ENCODE results near the gene CRIP3.
"Not testable (repeated sequence)": the region's sequence is repeated elsewhere in the genome, so short reads cannot be mapped to it uniquely, and the experiment has no call there.

CRIP3 gene

DNA sequence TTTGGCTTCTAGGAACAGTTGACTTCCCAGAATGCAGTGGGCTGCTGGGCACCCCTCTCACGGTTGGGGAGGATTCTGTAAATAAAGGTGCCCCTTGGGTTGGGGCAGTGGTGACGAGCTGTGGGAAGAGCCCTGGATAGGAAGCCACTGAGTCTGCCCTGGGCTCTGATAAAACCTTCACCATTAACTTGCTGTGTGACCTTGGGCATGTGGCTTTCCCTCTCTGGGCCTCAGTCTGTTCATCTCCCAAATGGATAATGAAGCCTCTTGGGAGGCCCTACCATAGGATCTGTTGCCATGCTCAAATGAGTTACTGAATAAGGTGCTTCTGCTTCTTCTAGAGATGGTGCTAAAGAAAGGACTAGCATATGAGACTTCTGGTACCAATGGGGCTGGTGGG is 3.7 kb downstream of the CRIP3 start:
- no peak for DNase-seq

- no peak for DNase-seq
These were observed 4.3 kb downstream of the CRIP3 start for GRCh38 chr6:43304361-43304760.

- DNase-seq, result no peak
These were observed 4.8 kb downstream of the CRIP3 start for GRCh38 chr6:43303751-43304331.

- DNase-seq, result not testable (repeated sequence)
These were observed 5.6 kb downstream of the CRIP3 start for GRCh38 chr6:43303006-43303405.

GRCh38 chr6:43302126-43302525 is 6.5 kb downstream of the CRIP3 start:
- DNase-seq, result no peak

DNA sequence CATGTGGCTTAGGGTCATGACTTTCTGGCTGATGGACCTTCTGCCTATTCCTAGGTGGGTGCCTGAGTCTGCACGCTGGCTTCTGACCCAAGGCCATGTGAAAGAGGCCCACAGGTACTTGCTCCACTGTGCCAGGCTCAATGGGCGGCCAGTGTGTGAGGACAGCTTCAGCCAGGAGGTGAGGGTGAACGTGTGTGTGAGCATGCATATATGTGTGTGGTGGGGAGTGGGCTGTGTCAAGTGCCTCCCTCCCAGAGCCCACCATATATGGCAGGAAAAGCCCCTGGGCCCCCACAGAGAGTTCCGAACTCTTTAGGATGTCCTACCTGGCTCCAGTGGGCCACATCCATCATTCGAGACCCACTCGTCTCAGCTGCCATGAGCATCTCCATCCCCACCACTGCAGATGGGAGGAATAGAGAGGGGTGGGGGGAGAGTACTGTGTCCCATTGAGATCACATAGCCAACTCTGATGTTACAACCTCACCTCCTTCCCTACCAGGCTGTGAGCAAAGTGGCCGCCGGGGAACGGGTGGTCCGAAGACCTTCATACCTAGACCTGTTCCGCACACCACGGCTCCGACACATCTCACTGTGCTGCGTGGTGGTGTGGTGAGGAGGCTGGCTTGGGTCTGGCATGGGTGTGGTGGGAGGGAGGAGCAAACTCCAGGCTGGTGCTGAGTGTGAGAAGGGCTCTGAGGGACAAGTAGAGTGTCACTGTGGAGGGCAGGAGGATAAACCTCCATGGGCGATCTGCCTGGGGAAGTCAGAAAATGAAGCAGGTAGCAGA is 7.3 kb downstream of the CRIP3 start:
- DNase-seq, result no peak

- no peak for DNase-seq
These were observed 9.0 kb downstream of the CRIP3 start for GRCh38 chr6:43299338-43300293.

DNA sequence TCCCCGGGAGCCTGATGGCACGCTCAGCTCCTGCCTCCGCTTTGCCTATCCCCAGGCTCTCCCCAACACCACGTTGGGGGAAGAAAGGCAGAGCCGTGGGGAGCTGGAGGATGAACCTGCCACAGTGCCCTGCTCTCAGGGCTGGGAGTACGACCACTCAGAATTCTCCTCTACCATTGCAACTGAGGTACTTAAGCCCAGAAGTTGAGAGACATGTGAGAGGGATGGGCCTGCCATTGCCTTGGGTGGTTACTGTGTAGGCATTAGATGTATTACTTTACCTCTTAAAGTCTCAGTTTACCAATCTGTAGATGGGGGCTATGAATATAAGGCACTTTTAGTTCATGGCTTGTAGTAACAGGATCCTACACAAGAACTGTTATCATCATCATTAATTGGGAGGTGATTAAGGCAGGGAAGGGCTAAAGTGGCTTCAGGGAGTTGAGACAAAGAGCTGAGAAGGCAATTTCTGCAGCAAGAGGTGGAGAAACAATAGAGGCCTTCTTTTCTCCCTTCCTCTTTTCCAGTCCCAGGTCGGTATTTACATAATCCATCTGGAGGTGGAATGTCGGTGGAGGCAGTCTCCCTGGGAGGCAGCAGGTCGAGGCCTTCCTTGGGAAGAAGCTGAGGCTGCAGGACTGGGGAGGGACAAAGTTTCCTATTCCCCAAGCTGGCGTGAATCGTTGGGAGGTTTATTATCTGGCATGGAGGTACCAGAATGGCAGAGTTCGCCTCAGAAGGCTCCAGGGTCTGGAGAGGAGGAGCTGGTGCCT is 9.9 kb downstream of the CRIP3 start:
- DNase-seq, result no peak

DNA sequence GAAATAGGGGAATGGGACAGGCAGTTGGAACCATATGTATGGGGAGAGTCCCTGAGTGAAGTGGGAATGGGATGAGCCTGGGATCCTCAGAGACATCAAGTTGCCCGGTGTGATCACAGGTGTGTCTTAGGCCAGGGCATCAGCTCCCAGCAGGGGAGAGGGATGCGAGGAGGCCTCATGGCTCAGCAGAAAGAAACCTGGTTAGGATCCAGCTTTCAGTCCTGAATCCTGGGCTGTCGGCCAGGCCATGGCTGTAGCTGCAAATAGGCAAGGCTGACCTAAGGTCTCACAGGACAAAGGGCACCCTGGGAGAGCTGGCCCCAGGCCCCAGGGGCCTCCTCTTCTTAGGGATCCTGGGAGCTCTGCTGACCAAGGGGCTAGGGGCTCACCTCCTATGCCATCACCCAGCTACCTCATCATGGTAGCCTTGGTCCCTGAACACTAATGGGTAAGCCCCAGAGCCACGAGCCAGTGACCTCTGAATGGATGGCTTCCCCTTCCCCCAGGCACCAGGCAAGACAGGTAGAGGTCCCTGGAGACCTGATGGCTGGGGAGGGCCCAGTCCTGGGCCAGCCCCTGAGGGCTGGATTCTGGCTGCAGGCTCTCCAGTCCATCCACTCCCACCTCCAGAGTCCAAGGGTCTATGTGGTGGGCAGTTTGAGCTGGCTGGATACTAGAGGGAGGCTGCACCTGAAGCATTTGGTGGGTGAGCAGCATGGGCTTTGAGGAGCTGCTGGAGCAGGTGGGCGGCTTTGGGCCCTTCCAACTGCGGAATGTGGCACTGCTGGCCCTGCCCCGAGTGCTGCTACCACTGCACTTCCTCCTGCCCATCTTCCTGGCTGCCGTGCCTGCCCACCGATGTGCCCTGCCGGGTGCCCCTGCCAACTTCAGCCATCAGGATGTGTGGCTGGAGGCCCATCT is 10.7 kb downstream of the CRIP3 start, which contains the start of gene SLC22A7:
Gene SLC22A7, plus strand, starts transcription at position 617 of the 921 bp plus-strand sequence. Its CDS starts 99 bp downstream, at position 716.
- no peak for DNase-seq

- DNase-seq, result no peak
These were observed 11.7 kb downstream of the CRIP3 start for GRCh38 chr6:43296780-43297497.

GRCh38 chr6:43295456-43295855 is 13.2 kb downstream of the CRIP3 start:
- DNase-seq, result no peak

DNA sequence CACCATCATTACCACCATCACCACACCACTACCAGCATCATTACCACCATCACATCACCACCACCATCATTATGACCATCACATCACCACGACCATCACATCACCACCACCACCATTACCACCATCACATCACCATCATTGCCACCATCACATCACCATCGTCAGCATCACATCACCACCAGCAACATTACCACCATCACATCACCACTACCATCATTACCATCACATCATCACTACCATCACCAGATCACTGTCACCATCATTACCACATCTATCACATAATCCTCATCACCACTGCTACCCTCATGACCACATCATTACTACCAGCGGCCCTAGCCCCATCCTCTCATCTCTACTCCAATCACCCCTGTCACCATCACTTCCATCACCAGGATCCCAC is 14.1 kb downstream of the CRIP3 start:
- no peak for DNase-seq

GRCh38 chr6:43293698-43294097 is 14.9 kb downstream of the CRIP3 start:
- no peak for DNase-seq

GRCh38 chr6:43292763-43293318 is 15.8 kb downstream of the CRIP3 start:
- no peak for DNase-seq

DNA sequence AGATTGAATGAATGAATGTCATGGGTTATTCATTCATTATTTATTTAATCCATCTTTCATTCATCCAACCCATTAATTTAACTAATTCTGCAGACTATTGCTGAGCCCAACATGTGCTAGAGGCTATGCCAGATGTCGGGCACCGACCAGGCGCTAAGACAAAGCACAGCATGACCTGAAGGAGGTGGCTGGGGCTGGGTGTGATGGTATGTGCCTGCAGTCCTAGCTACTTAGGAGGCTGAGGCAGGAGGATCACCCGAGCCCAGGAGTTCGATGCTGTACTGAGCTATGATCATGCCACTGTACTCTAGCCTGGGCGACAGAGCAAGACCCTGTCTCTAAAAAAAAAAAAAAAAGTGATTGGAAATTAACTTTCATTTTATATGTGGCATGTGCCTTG is 16.3 kb downstream of the CRIP3 start:
- no peak for DNase-seq

GRCh38 chr6:43291708-43292107 is 16.9 kb downstream of the CRIP3 start:
- no peak for DNase-seq

DNA sequence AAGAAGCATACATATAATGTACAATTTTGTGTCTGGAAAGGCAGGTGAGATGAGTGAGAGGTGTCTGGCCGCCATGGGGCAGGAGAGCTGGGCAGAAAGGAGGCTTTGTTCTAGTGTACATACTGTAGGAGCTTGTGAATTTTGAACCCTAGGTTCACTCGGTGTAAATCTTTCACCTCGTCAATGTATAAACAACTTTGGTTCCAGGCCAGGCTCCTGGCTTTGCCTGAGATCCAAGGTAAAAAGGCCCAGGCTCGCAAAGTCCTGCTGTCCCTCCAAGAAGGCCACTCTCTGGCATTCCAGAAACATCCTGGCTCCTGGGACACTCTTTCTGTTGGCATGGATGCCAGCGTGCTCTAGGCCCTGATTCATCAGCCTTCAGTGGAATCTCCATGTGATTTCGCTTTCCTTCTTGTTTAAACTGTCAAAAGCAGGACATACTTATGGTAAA is 17.7 kb downstream of the CRIP3 start:
- no peak for DNase-seq

- no peak for DNase-seq
These were observed 18.2 kb downstream of the CRIP3 start for GRCh38 chr6:43290339-43290904.

DNA sequence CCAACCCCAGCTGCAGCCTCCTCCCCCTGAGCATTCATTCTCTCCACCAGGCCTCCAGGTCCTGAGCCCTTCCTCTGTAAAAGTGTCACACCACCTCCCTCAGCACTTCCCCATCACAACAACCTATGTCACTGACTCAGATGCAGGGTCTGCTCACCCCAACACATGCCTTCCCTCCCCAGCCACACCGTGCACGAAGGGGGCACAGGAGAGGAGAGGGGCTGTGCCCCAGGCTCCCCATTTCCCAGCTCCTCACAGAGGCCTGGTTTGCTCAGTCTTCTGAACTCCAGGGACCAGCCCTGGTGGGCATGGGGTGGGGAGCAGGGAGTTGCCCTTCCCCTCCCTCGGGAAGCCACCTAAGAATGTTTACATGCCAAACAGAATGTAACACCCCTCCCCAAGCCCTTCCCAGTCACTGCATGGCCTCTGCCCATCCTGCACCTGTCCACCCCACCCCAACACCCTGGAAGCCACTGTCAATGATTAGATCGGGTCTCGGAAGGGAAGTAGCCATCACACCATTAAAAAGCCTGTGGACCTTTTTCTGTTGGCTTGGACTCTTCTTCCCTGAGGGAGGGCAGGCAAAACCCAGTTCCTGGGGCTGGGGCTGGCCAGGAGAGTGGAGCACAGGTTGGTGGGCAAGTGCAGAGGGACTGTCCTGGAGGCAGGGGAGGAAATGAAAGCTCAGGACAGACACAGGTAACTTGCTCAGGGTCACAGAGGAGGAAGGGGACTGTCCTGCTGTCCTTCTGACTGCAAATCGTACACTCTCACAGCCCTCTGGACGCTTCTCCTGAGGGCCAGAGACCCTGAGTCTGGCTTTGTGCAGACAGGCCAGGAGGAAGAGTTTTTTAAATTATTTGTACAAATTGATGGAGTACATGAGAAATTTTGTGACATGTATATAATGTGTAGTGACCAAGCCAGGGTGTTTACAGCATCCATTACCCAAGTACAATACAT is 20.6 kb downstream of the CRIP3 start:
- no peak for DNase-seq

Measured in NCI-H82 (cell line).